Caco-2 (cell line): ENCODE results near the gene FBXO38. TPM values are rescaled to one million over a fixed set of nuclear protein-coding genes. Genes with fewer than 3 reads are reported as not detected.

ENCODE experiments used
- BruUV-seq: library from RNA; stranded (reverse); fragments of 400-500 nt; replicated peaks from 2 replicates; lab custom pipeline; 2021; lab: Mats Ljungman, UMichigan
- CTCF ChIA-PET: fragments of 300-600 bp; sonication (Branson Sonifier 250); formaldehyde crosslinking; loops from one replicate; lab custom pipeline; 2022; ENCODE audit warnings: antibody characterized with exemption; lab: Charles Lee
- POLR2A ChIA-PET: fragments of 300-600 bp; sonication (Branson Sonifier 250); formaldehyde crosslinking; loops from one replicate; lab custom pipeline; 2022; ENCODE audit warnings: antibody characterized with exemption; lab: Charles Lee
- DNase-seq, 2 experiments: peaks; one replicate each; pipeline versions ENCODE4 v3.0.0 to v3.0.0-alpha.2; 2020 to 2022
- H3K27me3 ChIP-seq: replicated peaks from 2 replicates; pipeline ENCODE4 v1.6.0; 2011; ENCODE audit warnings: low read length; ENCODE audit not compliant: control insufficient read depth, insufficient read depth
- H3K36me3 ChIP-seq: 2 replicates; pipeline ENCODE4 v1.5.1; 2011; ENCODE audit warnings: low read length; ENCODE audit not compliant: control insufficient read depth, insufficient read depth
- H3K4me1 ChIP-seq: fragments of 250-450 bp; sonication (Bioruptor Pico); 2 replicates; pipeline ENCODE4 v1.5.1; 2020; ENCODE audit warnings: mild to moderate bottlenecking
- H3K4me3 ChIP-seq: 2 replicates; pipeline ENCODE4 v1.5.1; 2011; ENCODE audit warnings: low read depth, mild to moderate bottlenecking, control low read depth, low read length
- H3K9me3 ChIP-seq: fragments of 250-450 bp; sonication (Bioruptor Pico); 2 replicates; pipeline ENCODE4 v1.5.1; 2020; ENCODE audit warnings: mild to moderate bottlenecking, moderate library complexity
- H3K27ac Mint-ChIP-seq: one replicate; pipeline ENCODE4 v1.8.0; 2022; ENCODE audit warnings: mixed read lengths; ENCODE audit not compliant: unreplicated experiment
- H3K27me3 Mint-ChIP-seq: one replicate; pipeline ENCODE4 v1.8.0; 2022; ENCODE audit warnings: mixed read lengths; ENCODE audit not compliant: insufficient read depth, unreplicated experiment
- H3K36me3 Mint-ChIP-seq: one replicate; pipeline ENCODE4 v1.8.0; 2022; ENCODE audit warnings: mild to moderate bottlenecking, mixed read lengths; ENCODE audit not compliant: insufficient read depth, unreplicated experiment
- H3K4me1 Mint-ChIP-seq: one replicate; pipeline ENCODE4 v1.8.0; 2022; ENCODE audit warnings: low read depth, mixed read lengths; ENCODE audit not compliant: unreplicated experiment
- H3K4me3 Mint-ChIP-seq: one replicate; pipeline ENCODE4 v1.8.0; 2022; ENCODE audit warnings: mild to moderate bottlenecking, moderate library complexity, mixed read lengths; ENCODE audit not compliant: unreplicated experiment
- H3K9me3 Mint-ChIP-seq: one replicate; pipeline ENCODE4 v1.8.0; 2022; ENCODE audit warnings: mixed read lengths; ENCODE audit not compliant: unreplicated experiment
- intact Hi-C: fragments of 100-400 bp; cut with micrococcal nuclease; formaldehyde crosslinking; loops from one replicate; pipeline ENCODE4 v1.10.0; 2022; ENCODE audit not compliant: unreplicated experiment
- total RNA-seq: library from RNA; stranded (reverse); gene quantifications from 2 replicates; pipeline ENCODE4 v1.2.3, GENCODE V29; 2022
- TF ChIP-seq, protein P1 (sequence below), 2 experiments: fragments of 200-600 bp in 1 of 2; IDR thresholded peaks; 1 replicate in 1 of 2; 2 replicates in 1 of 2; pipeline versions ENCODE4 v1.5.1 to v1.8.0; 2011 to 2022; ENCODE audit warnings: antibody characterized with exemption in 1 of 2, control low read depth in 1 of 2, inconsistent platforms in 1 of 2, low read depth in 1 of 2, low read length in 1 of 2, mild to moderate bottlenecking in 1 of 2, moderate library complexity in 1 of 2; ENCODE audit not compliant: insufficient read depth in 1 of 2, severe bottlenecking in 1 of 2, unreplicated experiment in 1 of 2

The FBXO38 gene
- total RNA-seq, 1 experiment from 2014 or later, result 36.7 TPM

DNA sequence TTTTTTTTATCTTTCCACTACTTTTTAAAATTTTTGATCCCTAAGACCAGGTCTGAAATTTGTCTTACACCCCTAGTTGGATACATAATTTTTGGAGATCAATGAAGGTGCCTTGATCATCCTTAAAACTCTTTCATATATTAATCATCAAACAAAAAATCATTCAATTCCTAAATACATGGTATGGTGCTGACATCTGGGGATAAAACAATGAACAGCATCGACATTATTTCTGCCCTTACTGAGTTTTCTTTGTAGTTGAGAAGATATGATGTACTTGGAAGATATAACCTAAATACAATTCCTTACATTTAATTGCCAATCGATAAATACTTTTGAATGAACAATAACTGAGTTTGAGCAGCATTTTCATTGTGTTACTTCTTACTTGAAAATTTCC lies 30.1 kb upstream of the FBXO38 start:
- no TSS peak for BruUV-seq
- intact Hi-C loops, result no loop called here

DNA sequence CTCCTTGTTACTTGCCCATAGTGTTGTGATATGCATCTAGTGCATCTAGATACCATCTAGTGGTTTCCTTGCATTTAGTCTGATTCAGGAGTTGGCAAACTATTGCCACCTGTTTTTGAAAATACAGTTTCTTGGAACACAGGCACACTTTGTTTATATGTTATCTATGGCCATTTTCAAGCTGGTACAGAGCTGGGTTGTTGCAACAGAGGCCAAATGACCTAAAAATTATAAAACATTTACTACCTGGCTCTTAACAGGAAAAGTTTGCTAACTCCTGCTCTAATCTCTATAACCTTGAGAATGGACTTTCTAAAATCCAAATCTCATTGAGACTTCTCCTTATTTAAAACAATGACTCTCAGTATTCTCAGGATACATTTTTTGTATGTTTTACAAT lies 19.4 kb upstream of the FBXO38 start:
- intact Hi-C loops, result no loop called here
- TF ChIP-seq, protein P1, sequence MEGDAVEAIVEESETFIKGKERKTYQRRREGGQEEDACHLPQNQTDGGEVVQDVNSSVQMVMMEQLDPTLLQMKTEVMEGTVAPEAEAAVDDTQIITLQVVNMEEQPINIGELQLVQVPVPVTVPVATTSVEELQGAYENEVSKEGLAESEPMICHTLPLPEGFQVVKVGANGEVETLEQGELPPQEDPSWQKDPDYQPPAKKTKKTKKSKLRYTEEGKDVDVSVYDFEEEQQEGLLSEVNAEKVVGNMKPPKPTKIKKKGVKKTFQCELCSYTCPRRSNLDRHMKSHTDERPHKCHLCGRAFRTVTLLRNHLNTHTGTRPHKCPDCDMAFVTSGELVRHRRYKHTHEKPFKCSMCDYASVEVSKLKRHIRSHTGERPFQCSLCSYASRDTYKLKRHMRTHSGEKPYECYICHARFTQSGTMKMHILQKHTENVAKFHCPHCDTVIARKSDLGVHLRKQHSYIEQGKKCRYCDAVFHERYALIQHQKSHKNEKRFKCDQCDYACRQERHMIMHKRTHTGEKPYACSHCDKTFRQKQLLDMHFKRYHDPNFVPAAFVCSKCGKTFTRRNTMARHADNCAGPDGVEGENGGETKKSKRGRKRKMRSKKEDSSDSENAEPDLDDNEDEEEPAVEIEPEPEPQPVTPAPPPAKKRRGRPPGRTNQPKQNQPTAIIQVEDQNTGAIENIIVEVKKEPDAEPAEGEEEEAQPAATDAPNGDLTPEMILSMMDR (IDR thresholded peaks at IDR 0.05; ENCODE audit: insufficient read depth in 1 of 2, low read depth in 1 of 2, low read length in 1 of 2, severe bottlenecking in 1 of 2, unreplicated experiment in 1 of 2), result no peak
- H3K36me3 Mint-ChIP-seq, result no peaks in the 10 kb centered on the region
- H3K4me1 ChIP-seq, result no peaks in the 10 kb centered on the region
- H3K27ac Mint-ChIP-seq, result no peak overlapping the region
- H3K4me3 ChIP-seq, result no peak overlapping the region
- POLR2A ChIA-PET, result no interaction called here
- no peak overlapping the region for H3K4me3 Mint-ChIP-seq
- H3K4me1 Mint-ChIP-seq, result no peaks in the 10 kb centered on the region
- H3K27me3 ChIP-seq, result no peaks in the 10 kb centered on the region
- H3K27me3 Mint-ChIP-seq, result peaks cover 5% of the 10 kb centered on the region
- no peaks in the 10 kb centered on the region for H3K36me3 ChIP-seq
- DNase-seq, result no peak
- peaks cover 10% of the 10 kb centered on the region for H3K9me3 Mint-ChIP-seq
- CTCF ChIA-PET, result no interaction called here
- no peaks in the 10 kb centered on the region for H3K9me3 ChIP-seq
- BruUV-seq, result no TSS peak

More for the DNA sequence above, 30.1 kb upstream of the FBXO38 start:
- TF ChIP-seq, protein P1 (IDR thresholded peaks at IDR 0.05; ENCODE audit: insufficient read depth in 1 of 2, low read depth in 1 of 2, low read length in 1 of 2, severe bottlenecking in 1 of 2, unreplicated experiment in 1 of 2), result no peak
- Histone ChIP-seq H3K27me3 (no peaks in the 10 kb centered on the region), H3K36me3 (no peaks in the 10 kb centered on the region), H3K4me1 (0 out of 2 replicates have a peak, but pooled peaks cover 3% of the 10 kb centered on the region), H3K9me3 (no peaks in the 10 kb centered on the region), H3K4me3 (no peak overlapping the region)
- CTCF ChIA-PET, result no interaction called here
- H3K27ac Mint-ChIP-seq, result no peak overlapping the region
- no peaks in the 10 kb centered on the region for H3K36me3 Mint-ChIP-seq
- POLR2A ChIA-PET, result no interaction called here
- H3K9me3 Mint-ChIP-seq, result no peaks in the 10 kb centered on the region
- peaks cover 3% of the 10 kb centered on the region for H3K27me3 Mint-ChIP-seq
- DNase-seq, result no peak
- H3K4me3 Mint-ChIP-seq, result no peak overlapping the region
- no peaks in the 10 kb centered on the region for H3K4me1 Mint-ChIP-seq

DNA sequence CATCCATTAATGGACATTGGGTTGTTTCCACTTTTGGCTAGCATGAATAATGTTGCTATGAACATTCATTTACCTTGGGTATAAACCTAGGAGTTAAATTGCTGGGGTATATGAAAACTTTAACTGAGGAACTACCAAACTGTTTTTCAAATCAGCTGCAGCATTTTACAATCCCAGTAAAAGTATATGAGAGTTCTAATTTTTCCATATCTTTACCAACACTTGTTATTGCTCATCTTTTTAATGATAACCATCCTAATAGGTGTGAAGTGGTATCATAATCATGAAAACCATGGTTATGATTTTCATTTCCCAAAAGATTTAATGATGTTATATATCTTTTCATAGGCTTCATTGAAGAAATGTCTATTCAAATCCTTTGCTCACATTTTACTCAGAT lies 15.5 kb upstream of the FBXO38 start:
- Mint-ChIP-seq H3K27me3 (peaks cover 5% of the 10 kb centered on the region), H3K9me3 (peaks cover 10% of the 10 kb centered on the region), H3K36me3 (no peaks in the 10 kb centered on the region), H3K4me3 (no peak overlapping the region), H3K4me1 (no peaks in the 10 kb centered on the region), H3K27ac (no peak overlapping the region)
- ChIA-PET CTCF (no interaction called here), POLR2A (no interaction called here)
- Histone ChIP-seq H3K36me3 (no peaks in the 10 kb centered on the region), H3K4me3 (no peak overlapping the region), H3K9me3 (no peaks in the 10 kb centered on the region), H3K4me1 (no peaks in the 10 kb centered on the region), H3K27me3 (no peaks in the 10 kb centered on the region)
- TF ChIP-seq, protein P1 (IDR thresholded peaks at IDR 0.05; ENCODE audit: insufficient read depth in 1 of 2, low read depth in 1 of 2, low read length in 1 of 2, severe bottlenecking in 1 of 2, unreplicated experiment in 1 of 2), result no peak
- intact Hi-C loops, result no loop called here
- DNase-seq, result no peak
- no TSS peak for BruUV-seq
